H9 (cell line): ENCODE data around the gene FIBP. TPM values are rescaled to one million over a fixed set of nuclear protein-coding genes. Genes with fewer than 3 reads are reported as not detected.

Experiments used
- DNase-seq: peaks from one replicate; pipeline ENCODE4 v3.0.0-alpha.2; 2017
- H2AFZ ChIP-seq: one replicate; pipeline ENCODE4 v1.6.1; 2013; ENCODE audit warnings: mild to moderate bottlenecking, low read length, control low read depth, moderate library complexity
- H2AK5ac ChIP-seq: 2 replicates; pipeline ENCODE4 v1.6.1; 2013; ENCODE audit warnings: low read length, control low read depth, mixed read lengths; ENCODE audit not compliant: insufficient read length
- H2BK120ac ChIP-seq: one replicate; pipeline ENCODE4 v1.6.1; 2013; ENCODE audit warnings: low read depth, mild to moderate bottlenecking, low read length, control low read depth, inconsistent platforms; ENCODE audit not compliant: poor library complexity, severe bottlenecking
- H2BK12ac ChIP-seq: 2 replicates; pipeline ENCODE4 v1.6.1; 2013; ENCODE audit warnings: low read length, control low read depth, mixed read lengths, low read depth; ENCODE audit not compliant: insufficient read length
- H2BK15ac ChIP-seq: 2 replicates; pipeline ENCODE4 v1.6.1; 2013; ENCODE audit warnings: low read depth, low read length, control low read depth
- H2BK20ac ChIP-seq: one replicate; pipeline ENCODE4 v1.6.1; 2013; ENCODE audit warnings: low read depth, mild to moderate bottlenecking, low read length, control low read depth, inconsistent platforms; ENCODE audit not compliant: poor library complexity, severe bottlenecking
- H2BK5ac ChIP-seq: 2 replicates; pipeline ENCODE4 v1.6.1; 2013; ENCODE audit warnings: low read length, control low read depth, mixed read lengths; ENCODE audit not compliant: insufficient read length
- H3K14ac ChIP-seq: 2 replicates; pipeline ENCODE4 v1.6.1; 2013; ENCODE audit warnings: low read length, control low read depth; ENCODE audit not compliant: insufficient read depth
- H3K18ac ChIP-seq: 2 replicates; pipeline ENCODE4 v1.6.1; 2013; ENCODE audit warnings: low read depth, mild to moderate bottlenecking, mixed read lengths, low read length, control low read depth; ENCODE audit not compliant: insufficient read length
- H3K23ac ChIP-seq: 2 replicates; pipeline ENCODE4 v1.6.1; 2013; ENCODE audit warnings: low read length, control low read depth, mixed read lengths, low read depth; ENCODE audit not compliant: insufficient read length
- H3K23me2 ChIP-seq: 2 replicates; pipeline ENCODE4 v1.6.1; 2013; ENCODE audit warnings: low read depth, mild to moderate bottlenecking, mixed read lengths, low read length, control low read depth; ENCODE audit not compliant: insufficient read length, poor library complexity, severe bottlenecking
- H3K27ac ChIP-seq: 2 replicates; pipeline ENCODE4 v1.5.1; 2013; ENCODE audit warnings: low read length, control low read depth, mixed read lengths, low read depth; ENCODE audit not compliant: insufficient read length
- H3K27me3 ChIP-seq: 2 replicates; pipeline ENCODE4 v1.6.1; 2013; ENCODE audit warnings: low read length, control low read depth, inconsistent platforms; ENCODE audit not compliant: insufficient read depth
- H3K4ac ChIP-seq: 2 replicates; pipeline ENCODE4 v1.6.1; 2013; ENCODE audit warnings: low read depth, mild to moderate bottlenecking, control low read depth, inconsistent platforms, low read length, moderate library complexity
- H3K4me1 ChIP-seq: 2 replicates; pipeline ENCODE4 v1.6.1; 2013; ENCODE audit warnings: low read length, control low read depth, inconsistent platforms; ENCODE audit not compliant: insufficient read depth
- H3K4me2 ChIP-seq: 2 replicates; pipeline ENCODE4 v1.6.1; 2013; ENCODE audit warnings: low read length, control low read depth, mixed read lengths; ENCODE audit not compliant: insufficient read length, insufficient read depth
- H3K56ac ChIP-seq: 2 replicates; pipeline ENCODE4 v1.6.1; 2013; ENCODE audit warnings: low read depth, mild to moderate bottlenecking, mixed read lengths, low read length, control low read depth; ENCODE audit not compliant: insufficient read length
- H3K79me1 ChIP-seq: 2 replicates; pipeline ENCODE4 v1.6.1; 2013; ENCODE audit warnings: low read depth, mild to moderate bottlenecking, moderate library complexity, low read length, control low read depth, inconsistent platforms; ENCODE audit not compliant: insufficient read depth, poor library complexity, severe bottlenecking
- H3K79me2 ChIP-seq: 2 replicates; pipeline ENCODE4 v1.6.1; 2013; ENCODE audit warnings: low read length, control low read depth, inconsistent platforms; ENCODE audit not compliant: insufficient read depth
- H3K9ac ChIP-seq: 2 replicates; pipeline ENCODE4 v1.6.1; 2013; ENCODE audit warnings: low read length, control low read depth, mixed read lengths; ENCODE audit not compliant: insufficient read length; ENCODE audit errors: extremely low read depth
- H3K9me3 ChIP-seq: one replicate; pipeline ENCODE4 v1.6.1; 2013; ENCODE audit warnings: low read depth, low read length, inconsistent platforms; ENCODE audit not compliant: control insufficient read depth
- H3T11ph ChIP-seq: one replicate; pipeline ENCODE4 v1.6.1; 2013; ENCODE audit warnings: mild to moderate bottlenecking, low read length, control low read depth, inconsistent platforms
- H4K20me1 ChIP-seq: one replicate; pipeline ENCODE4 v1.6.1; 2013; ENCODE audit not compliant: control insufficient read depth, insufficient read length, insufficient read depth
- H4K5ac ChIP-seq: 2 replicates; pipeline ENCODE4 v1.6.1; 2013; ENCODE audit warnings: low read depth, mild to moderate bottlenecking, mixed read lengths, low read length, control low read depth; ENCODE audit not compliant: insufficient read length
- H4K8ac ChIP-seq: replicated peaks from 2 replicates; pipeline ENCODE4 v1.6.1; 2013; ENCODE audit warnings: low read length, control low read depth, mixed read lengths, low read depth; ENCODE audit not compliant: insufficient read length
- H4K91ac ChIP-seq: 2 replicates; pipeline ENCODE4 v1.6.1; 2013; ENCODE audit warnings: low read depth, mild to moderate bottlenecking, moderate library complexity, mixed read lengths, low read length, control low read depth; ENCODE audit not compliant: insufficient read length
- H3K27ac Mint-ChIP-seq, 3 experiments: 2 replicates in 2 of 3; 3 replicates in 1 of 3; pipeline ENCODE4 v1.8.0; 2020 to 2021; ENCODE audit warnings: mixed read lengths in 3 of 3, mild to moderate bottlenecking in 1 of 3, moderate library complexity in 1 of 3
- H3K27me3 Mint-ChIP-seq: 2 replicates; pipeline ENCODE4 v1.8.0; 2021; ENCODE audit warnings: low read depth, mild to moderate bottlenecking, moderate library complexity, mixed read lengths
- H3K36me3 Mint-ChIP-seq, 3 experiments: 2 replicates in 2 of 3; 3 replicates in 1 of 3; pipeline ENCODE4 v1.8.0; 2020 to 2021; ENCODE audit warnings: low read depth in 3 of 3, mixed read lengths in 3 of 3; ENCODE audit not compliant: insufficient read depth in 1 of 3
- H3K4me1 Mint-ChIP-seq, 2 experiments: 2 replicates each; pipeline ENCODE4 v1.8.0; 2020; ENCODE audit warnings: mixed read lengths in 2 of 2
- H3K4me3 Mint-ChIP-seq, 2 experiments: 2 replicates in 1 of 2; 3 replicates in 1 of 2; pipeline ENCODE4 v1.8.0; 2020 to 2021; ENCODE audit warnings: mild to moderate bottlenecking in 2 of 2, mixed read lengths in 2 of 2, moderate library complexity in 1 of 2
- H3K9me3 Mint-ChIP-seq, 2 experiments: 2 replicates in 1 of 2; 3 replicates in 1 of 2; pipeline ENCODE4 v1.8.0; 2020; ENCODE audit warnings: mild to moderate bottlenecking in 2 of 2, mixed read lengths in 2 of 2, moderate library complexity in 1 of 2
- WGBS: extraction: QIAGEN DNeasy Blood & Tissue Kit; methylation state at CpG from one replicate; pipeline ENCODE4 v1.1.7; 2013; ENCODE audit warnings: missing lambda C conversion rate, low lambda C conversion rate, mixed read lengths; ENCODE audit not compliant: insufficient read length; ENCODE audit errors: extremely low coverage; 5-methylcytosine and 5-hydroxymethylcytosine counted together
- total RNA-seq: library from RNA; stranded (reverse); gene quantifications from 2 replicates; pipeline ENCODE4 v1.2.1, GENCODE V29; 2021
- TF ChIP-seq, protein P1 (sequence below): fragments of 200-600 bp; sonication (generic); conservative IDR thresholded peaks from 3 replicates; pipeline ENCODE4 v1.8.0; 2021; ENCODE audit warnings: antibody characterized with exemption, mild to moderate bottlenecking

FIBP gene
- total RNA-seq, 1 experiment from 2014 or later = 87.0 TPM

DNA sequence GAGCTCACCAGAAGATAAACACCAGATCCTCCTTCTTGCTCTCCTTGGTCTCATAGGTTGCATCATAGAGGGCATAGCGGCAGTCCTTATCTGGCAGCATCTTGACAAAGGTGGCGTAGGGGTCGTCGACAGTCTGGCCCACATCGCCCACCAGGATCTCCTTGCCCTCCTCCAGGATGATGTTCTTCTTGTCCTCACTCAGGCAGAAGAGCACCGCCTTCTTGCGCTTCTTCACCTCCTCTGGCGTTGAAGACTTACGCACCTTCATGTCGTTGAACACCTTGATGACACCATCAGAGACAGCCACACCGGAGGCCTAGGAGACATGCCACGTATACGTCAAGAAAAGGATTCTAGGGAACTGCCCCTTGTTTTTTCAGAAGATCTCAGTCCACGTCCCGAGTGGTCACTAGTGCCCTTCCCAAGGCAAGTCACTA lies 32.3 kb downstream of the FIBP start:
- Histone ChIP-seq H2AK5ac (no peak overlapping the region), H3K56ac (no peak overlapping the region), H3K9me3 (no peaks in the 10 kb centered on the region), H2AFZ (no peak overlapping the region), H3K9ac (no peak overlapping the region), H3K4me1 (no peaks in the 10 kb centered on the region), H3K23me2 (peaks cover 21% of the 10 kb centered on the region), H4K20me1 (peaks cover 2% of the 10 kb centered on the region), H3K14ac (no peak overlapping the region), H3K79me1 (peaks cover 3% of the 10 kb centered on the region), H4K5ac (no peak overlapping the region), H2BK20ac (no peak overlapping the region), H3K27me3 (no peaks in the 10 kb centered on the region), H2BK12ac (no peak overlapping the region), H3K4me2 (peak overlapping the region; percentile 77), H3K79me2 (peaks cover 14% of the 10 kb centered on the region; the same call in 1 of the 2 replicates), H4K91ac (no peak overlapping the region), H3K18ac (no peak overlapping the region), H3K23ac (no peak overlapping the region), H3K27ac (no peak overlapping the region), H2BK5ac (no peak overlapping the region), H2BK15ac (no peak overlapping the region), H4K8ac (no peak overlapping the region), H3T11ph (no peak overlapping the region), H2BK120ac (no peak overlapping the region), H3K4ac (no peak overlapping the region)
- DNase-seq = peak; percentile 20
- Mint-ChIP-seq H3K4me1 (peaks cover 25 to 26% of the 10 kb centered on the region in 2 experiments), H3K27me3 (peaks cover 3% of the 10 kb centered on the region; the same call in 1 of the 2 replicates), H3K4me3 (peak overlapping the region; percentile 86 to 89), H3K36me3 (peaks cover 47 to 55% (median 50%) of the 10 kb centered on the region in 3 experiments), H3K9me3 (peaks cover 3 to 11% of the 10 kb centered on the region in 2 experiments; a peak in 2 of 5 replicates), H3K27ac (peak overlapping the region in 2 of 3 experiments; percentile 58 to 72; a peak in 2 of 7 replicates)
- TF ChIP-seq, protein P1, sequence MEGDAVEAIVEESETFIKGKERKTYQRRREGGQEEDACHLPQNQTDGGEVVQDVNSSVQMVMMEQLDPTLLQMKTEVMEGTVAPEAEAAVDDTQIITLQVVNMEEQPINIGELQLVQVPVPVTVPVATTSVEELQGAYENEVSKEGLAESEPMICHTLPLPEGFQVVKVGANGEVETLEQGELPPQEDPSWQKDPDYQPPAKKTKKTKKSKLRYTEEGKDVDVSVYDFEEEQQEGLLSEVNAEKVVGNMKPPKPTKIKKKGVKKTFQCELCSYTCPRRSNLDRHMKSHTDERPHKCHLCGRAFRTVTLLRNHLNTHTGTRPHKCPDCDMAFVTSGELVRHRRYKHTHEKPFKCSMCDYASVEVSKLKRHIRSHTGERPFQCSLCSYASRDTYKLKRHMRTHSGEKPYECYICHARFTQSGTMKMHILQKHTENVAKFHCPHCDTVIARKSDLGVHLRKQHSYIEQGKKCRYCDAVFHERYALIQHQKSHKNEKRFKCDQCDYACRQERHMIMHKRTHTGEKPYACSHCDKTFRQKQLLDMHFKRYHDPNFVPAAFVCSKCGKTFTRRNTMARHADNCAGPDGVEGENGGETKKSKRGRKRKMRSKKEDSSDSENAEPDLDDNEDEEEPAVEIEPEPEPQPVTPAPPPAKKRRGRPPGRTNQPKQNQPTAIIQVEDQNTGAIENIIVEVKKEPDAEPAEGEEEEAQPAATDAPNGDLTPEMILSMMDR = no peak
- WGBS = no CpG with 5 or more reads among the region's 15 CpGs
